Mammary epithelial cell (primary cell): Measurements from ENCODE around the gene HS3ST5.

Experiments
- EZH2 ChIP-seq: IDR thresholded peaks from 2 replicates; pipeline ENCODE4 v1.6.1; 2012; ENCODE audit warnings: low read length, inconsistent platforms, borderline replicate concordance
- TF ChIP-seq, protein P1 (sequence below), 2 donors: IDR thresholded peaks in 1 of 2; conservative IDR thresholded peaks in 1 of 2; 2 replicates each; pipeline ENCODE4 v1.5.1; 2011 to 2012; ENCODE audit warnings: inconsistent platforms in 2 of 2, low read length in 2 of 2, mild to moderate bottlenecking in 2 of 2, control low read depth in 1 of 2, low read depth in 1 of 2; ENCODE audit not compliant: insufficient read depth in 1 of 2; ENCODE audit errors: extremely low read depth in 1 of 2

DNA sequence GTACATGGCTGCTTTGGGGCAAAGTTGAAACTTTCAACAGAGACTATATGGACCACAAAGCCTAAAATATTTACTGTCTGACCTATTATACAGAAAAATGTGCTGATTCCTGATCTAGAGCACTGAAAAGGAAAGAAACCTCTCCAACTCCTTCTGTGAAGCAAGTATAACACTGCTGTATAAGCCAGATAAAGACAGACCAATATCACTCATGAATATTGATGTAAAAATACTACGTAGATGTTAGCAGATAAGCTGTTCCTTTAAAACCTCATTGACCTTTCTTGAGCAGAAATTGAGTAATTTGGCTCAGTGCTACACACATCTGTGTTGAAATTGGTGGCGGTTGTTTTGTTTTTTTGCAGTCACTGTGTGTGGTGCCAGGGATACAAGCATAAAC, 302.0 kb downstream of the HS3ST5 start:
- TF ChIP-seq, protein P1, sequence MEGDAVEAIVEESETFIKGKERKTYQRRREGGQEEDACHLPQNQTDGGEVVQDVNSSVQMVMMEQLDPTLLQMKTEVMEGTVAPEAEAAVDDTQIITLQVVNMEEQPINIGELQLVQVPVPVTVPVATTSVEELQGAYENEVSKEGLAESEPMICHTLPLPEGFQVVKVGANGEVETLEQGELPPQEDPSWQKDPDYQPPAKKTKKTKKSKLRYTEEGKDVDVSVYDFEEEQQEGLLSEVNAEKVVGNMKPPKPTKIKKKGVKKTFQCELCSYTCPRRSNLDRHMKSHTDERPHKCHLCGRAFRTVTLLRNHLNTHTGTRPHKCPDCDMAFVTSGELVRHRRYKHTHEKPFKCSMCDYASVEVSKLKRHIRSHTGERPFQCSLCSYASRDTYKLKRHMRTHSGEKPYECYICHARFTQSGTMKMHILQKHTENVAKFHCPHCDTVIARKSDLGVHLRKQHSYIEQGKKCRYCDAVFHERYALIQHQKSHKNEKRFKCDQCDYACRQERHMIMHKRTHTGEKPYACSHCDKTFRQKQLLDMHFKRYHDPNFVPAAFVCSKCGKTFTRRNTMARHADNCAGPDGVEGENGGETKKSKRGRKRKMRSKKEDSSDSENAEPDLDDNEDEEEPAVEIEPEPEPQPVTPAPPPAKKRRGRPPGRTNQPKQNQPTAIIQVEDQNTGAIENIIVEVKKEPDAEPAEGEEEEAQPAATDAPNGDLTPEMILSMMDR (conservative IDR thresholded peaks at IDR 0.05 in 1 of 2, IDR thresholded peaks at IDR 0.05 in 1 of 2; ENCODE audit: extremely low read depth in 1 of 2, insufficient read depth in 1 of 2, low read depth in 1 of 2, low read length in 2 of 2): no peak
- no peak for TF ChIP-seq EZH2
